Colonic mucosa (tissue), 4 donors: ENCODE results near the gene SLC24A3. TPM values are rescaled to one million over a fixed set of nuclear protein-coding genes. Genes with fewer than 3 reads are reported as not detected.

Experiments used
- DNase-seq: peaks from one replicate; pipeline ENCODE4 v3.0.0-alpha.2; 2020
- H3K27ac ChIP-seq: fragments of 200-600 bp; one replicate; pipeline ENCODE4 v1.8.0; 2021
- H3K27me3 ChIP-seq: fragments of 200-600 bp; one replicate; pipeline ENCODE4 v1.8.0; 2021
- H3K36me3 ChIP-seq: fragments of 200-600 bp; one replicate; pipeline ENCODE4 v1.8.0; 2021
- H3K4me1 ChIP-seq: fragments of 200-600 bp; one replicate; pipeline ENCODE4 v1.8.0; 2021; ENCODE audit warnings: mild to moderate bottlenecking
- H3K4me3 ChIP-seq: fragments of 200-600 bp; one replicate; pipeline ENCODE4 v1.8.0; 2021
- H3K9ac ChIP-seq, 2 donors: one replicate each; pipeline ENCODE4 v1.7.0; 2013; ENCODE audit warnings: control low read depth in 2 of 2, low read depth in 2 of 2, low read length in 2 of 2
- H3K9me3 ChIP-seq: fragments of 200-600 bp; one replicate; pipeline ENCODE4 v1.8.0; 2021
- intact Hi-C: fragments of 100-400 bp; cut with DNase I; formaldehyde crosslinking; loops from one replicate; pipeline ENCODE4 v1.14.1; 2022
- total RNA-seq, 2 donors: library from RNA; stranded (reverse); fragmentation: NEBNext Ultra II Directional in 1 of 2; extraction: Animal tissue kit (Norgen Biotek cat#: 25700) in 1 of 2; gene quantifications; one replicate each; pipeline ENCODE4 v1.2.1, GENCODE V29; 2021
- TF ChIP-seq, protein P1 (sequence below): fragments of 200-600 bp; IDR thresholded peaks from one replicate; pipeline ENCODE4 v1.8.0; 2022; ENCODE audit warnings: antibody characterized with exemption, mild to moderate bottlenecking
- donor health status: healthy.
- donor health status: DM: no; HTN: no; CAD: no.
- donor health status: DM: no; HTN: no; CAD: no.

The SLC24A3 gene
- total RNA-seq, 2 donors from 2014 or later = 3.6 to 6.6 TPM

DNA sequence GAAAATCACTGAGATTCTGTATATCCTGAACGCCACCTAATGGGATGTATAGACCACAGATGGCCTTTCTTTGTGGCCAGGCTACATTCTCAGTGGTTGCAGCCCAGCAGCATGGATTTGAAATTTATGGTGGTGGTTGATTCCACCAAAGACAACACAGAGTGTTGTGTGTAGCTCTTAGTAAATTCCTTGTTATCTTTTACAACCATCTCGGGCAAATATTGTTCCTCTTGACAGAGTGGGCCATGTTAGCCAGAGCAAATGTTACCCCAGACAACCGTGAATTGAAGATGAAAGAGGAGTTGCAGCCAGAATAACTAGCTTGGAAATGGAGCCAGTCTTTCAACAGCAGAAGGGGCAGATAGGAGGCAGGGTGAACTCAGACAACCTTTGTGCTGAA, 39.5 kb downstream of the SLC24A3 start:
- Histone ChIP-seq H3K27me3 (no peaks in the 10 kb centered on the region), H3K27ac (peak overlapping the region; percentile 24), H3K9ac (no peak overlapping the region), H3K36me3 (no peaks in the 10 kb centered on the region), H3K4me3 (no peak overlapping the region), H3K4me1 (no peaks in the 10 kb centered on the region), H3K9me3 (no peaks in the 10 kb centered on the region)
- peak; percentile 15 for DNase-seq
- intact Hi-C loops = no loop called here
- TF ChIP-seq, protein P1, sequence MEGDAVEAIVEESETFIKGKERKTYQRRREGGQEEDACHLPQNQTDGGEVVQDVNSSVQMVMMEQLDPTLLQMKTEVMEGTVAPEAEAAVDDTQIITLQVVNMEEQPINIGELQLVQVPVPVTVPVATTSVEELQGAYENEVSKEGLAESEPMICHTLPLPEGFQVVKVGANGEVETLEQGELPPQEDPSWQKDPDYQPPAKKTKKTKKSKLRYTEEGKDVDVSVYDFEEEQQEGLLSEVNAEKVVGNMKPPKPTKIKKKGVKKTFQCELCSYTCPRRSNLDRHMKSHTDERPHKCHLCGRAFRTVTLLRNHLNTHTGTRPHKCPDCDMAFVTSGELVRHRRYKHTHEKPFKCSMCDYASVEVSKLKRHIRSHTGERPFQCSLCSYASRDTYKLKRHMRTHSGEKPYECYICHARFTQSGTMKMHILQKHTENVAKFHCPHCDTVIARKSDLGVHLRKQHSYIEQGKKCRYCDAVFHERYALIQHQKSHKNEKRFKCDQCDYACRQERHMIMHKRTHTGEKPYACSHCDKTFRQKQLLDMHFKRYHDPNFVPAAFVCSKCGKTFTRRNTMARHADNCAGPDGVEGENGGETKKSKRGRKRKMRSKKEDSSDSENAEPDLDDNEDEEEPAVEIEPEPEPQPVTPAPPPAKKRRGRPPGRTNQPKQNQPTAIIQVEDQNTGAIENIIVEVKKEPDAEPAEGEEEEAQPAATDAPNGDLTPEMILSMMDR = no peak

DNA sequence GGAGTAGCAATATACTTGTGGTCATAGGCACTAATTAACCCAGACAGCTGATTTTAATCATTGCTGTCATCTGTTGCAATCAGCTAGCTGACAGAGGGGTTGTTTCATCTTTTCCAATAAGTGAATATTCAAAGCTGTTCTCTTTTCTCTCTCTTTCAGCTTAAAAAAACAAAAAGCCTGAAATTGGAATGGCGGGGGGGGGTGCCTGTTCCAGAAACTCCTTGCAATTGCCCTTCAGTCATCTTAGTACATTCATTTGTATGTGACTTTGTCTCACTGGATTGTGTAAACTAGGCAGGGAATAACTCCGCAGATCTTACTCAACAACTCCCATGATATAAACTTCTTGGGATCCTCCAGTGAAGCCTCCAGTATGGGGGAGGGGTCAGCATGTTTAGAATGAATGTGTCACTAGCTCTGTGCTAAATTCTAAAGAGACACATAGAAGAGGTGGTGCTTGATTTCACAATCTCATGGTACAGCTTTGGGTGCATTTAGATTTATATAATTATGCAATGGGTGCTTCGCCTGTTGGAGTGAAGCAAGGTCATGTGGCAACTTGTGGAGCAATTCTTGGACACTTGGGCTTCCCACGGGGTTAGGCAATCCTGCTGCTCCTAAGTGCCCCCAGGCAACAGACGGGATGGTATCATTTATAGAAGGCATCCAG, 40.1 kb downstream of the SLC24A3 start:
- TF ChIP-seq, protein P1 = no peak
- Histone ChIP-seq H3K4me1 (no peaks in the 10 kb centered on the region), H3K27me3 (no peaks in the 10 kb centered on the region), H3K9ac (no peak overlapping the region), H3K9me3 (no peaks in the 10 kb centered on the region), H3K36me3 (no peaks in the 10 kb centered on the region), H3K4me3 (no peak overlapping the region), H3K27ac (peak overlapping the region; percentile 24)
- intact Hi-C loops = no loop called here
- DNase-seq = peak; percentile 35

DNA sequence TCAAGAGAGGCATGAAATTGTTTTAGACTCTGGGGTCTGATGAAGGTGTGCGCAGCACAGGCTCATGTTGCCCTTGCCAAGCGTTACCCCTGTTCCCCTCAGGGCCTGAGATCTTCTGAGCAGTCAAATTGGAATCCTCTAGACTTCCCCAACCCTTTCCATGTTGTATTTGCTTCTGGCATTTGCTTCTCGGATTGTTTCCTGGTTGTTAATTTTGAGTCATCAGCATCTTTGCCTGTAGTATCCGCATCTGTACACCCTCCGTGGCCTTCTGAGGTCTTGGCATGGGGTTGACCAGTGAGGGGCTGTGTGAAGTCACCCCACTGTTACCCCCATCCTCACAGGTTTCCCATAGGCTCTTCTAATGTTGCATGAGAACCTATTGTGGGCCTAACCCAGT, 40.9 kb downstream of the SLC24A3 start:
- DNase-seq = no peak
- TF ChIP-seq, protein P1 = no peak
- H3K27me3 ChIP-seq = no peaks in the 10 kb centered on the region
- intact Hi-C loops = no loop called here
- H3K9me3 ChIP-seq = no peaks in the 10 kb centered on the region
- no peaks in the 10 kb centered on the region for H3K4me1 ChIP-seq
- no peaks in the 10 kb centered on the region for H3K36me3 ChIP-seq
- H3K9ac ChIP-seq = no peak overlapping the region
- H3K4me3 ChIP-seq = no peak overlapping the region
- peak overlapping the region; percentile 20 for H3K27ac ChIP-seq

DNA sequence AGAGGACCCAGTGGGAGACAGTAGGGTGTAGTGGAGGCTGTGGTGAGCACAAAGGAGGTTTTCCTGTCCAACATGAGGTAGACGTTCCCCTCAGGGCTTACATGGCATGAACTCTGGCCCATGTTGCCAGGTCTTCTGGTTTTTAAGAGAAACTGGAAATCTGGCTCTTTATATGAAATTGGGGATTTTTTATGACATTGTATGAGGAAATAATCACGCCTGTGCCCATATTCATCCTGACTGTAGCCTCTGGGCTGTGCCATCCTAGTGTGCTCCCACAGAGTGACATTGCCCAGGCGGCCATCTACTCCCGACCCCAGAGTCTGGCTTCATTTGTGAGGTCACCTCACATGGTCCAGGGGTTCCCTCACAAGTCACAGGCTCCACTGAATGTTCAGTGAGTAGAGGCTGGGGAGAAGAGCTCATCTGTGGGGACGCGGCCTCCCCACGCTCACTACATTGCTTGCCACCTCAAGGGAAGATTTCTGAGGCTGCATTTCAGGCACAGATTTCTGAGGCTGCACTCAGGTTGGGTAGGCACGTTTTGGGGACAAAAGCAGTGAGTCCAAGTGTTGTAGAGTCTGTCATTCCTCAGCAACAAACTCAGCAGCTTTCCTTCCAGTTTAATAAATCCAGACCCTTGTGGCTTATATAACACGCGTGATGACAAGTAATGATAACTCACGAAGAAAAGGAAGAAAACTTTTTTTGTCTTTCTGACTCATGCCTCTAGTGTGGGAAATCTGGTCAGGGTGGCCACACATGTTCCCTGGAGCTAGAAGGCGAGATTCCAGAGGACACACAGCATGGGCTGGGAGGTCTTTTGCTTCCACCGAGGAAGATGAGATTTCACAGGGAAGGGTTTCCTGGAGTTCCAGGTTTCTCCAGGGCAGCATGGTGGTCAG, 41.7 kb downstream of the SLC24A3 start:
- Histone ChIP-seq H3K4me1 (no peaks in the 10 kb centered on the region), H3K36me3 (no peaks in the 10 kb centered on the region), H3K9me3 (no peaks in the 10 kb centered on the region), H3K27me3 (no peaks in the 10 kb centered on the region), H3K9ac (no peak overlapping the region), H3K4me3 (no peak overlapping the region), H3K27ac (no peak overlapping the region)
- intact Hi-C loops = no loop called here
- TF ChIP-seq, protein P1 = no peak
- no peak for DNase-seq

DNA sequence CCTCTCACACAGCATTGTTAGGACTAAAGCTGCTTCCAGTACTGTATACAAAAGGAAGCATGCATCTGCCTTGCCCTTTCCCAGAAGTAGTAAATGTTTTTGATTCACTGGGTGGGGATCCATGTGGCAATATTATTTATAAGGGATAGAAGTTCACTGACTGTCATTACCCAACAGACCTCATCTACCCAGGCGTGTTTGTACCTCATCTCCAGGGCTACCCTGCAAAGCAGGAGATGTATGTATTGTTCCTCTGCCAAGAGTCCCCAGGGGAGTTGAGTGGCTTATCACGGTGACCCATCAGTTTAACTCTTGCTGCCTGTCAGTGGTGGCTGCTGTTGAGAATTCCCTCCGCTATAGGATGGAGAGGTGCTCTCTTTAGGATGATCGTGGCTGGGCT, 42.5 kb downstream of the SLC24A3 start:
- TF ChIP-seq, protein P1 = no peak
- intact Hi-C loops = no loop called here
- Histone ChIP-seq H3K4me3 (no peak overlapping the region), H3K9me3 (no peaks in the 10 kb centered on the region), H3K4me1 (no peaks in the 10 kb centered on the region), H3K27ac (no peak overlapping the region), H3K27me3 (no peaks in the 10 kb centered on the region), H3K9ac (no peak overlapping the region), H3K36me3 (no peaks in the 10 kb centered on the region)
- no peak for DNase-seq
